ENCODE measurements around the gene RNASET2.
A peak's percentile ranks its signal among the peaks of the same experiment; 100 is the strongest.

Gene RNASET2

DNA sequence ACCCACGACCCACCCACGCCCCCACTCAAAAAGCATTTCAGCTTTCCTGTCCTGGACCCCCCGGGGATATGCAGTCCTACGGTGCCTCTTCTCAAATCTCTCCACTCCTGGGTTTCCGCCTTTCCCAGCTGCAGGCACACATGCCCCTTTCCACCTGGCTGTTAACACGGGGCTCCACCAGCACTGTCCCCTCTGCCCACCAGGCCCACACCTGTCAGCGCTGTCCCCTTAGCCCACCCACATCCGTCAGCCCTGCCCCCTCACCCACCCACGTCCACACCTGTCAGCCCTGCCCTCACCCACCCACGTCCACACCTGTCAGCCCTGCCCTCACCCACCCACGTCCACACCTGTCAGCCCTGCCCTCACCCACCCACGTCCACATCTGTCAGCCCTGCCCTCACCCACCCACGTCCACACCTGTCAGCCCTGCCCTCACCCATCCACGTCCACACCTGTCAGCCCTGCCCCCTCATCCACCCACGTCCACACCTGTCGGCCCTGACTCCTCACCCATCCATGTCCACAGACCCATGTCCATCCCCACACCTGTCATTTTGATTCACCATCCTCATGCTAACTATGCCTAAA is 11.6 kb downstream of the RNASET2 start:
- no peak for DNase-seq

DNA sequence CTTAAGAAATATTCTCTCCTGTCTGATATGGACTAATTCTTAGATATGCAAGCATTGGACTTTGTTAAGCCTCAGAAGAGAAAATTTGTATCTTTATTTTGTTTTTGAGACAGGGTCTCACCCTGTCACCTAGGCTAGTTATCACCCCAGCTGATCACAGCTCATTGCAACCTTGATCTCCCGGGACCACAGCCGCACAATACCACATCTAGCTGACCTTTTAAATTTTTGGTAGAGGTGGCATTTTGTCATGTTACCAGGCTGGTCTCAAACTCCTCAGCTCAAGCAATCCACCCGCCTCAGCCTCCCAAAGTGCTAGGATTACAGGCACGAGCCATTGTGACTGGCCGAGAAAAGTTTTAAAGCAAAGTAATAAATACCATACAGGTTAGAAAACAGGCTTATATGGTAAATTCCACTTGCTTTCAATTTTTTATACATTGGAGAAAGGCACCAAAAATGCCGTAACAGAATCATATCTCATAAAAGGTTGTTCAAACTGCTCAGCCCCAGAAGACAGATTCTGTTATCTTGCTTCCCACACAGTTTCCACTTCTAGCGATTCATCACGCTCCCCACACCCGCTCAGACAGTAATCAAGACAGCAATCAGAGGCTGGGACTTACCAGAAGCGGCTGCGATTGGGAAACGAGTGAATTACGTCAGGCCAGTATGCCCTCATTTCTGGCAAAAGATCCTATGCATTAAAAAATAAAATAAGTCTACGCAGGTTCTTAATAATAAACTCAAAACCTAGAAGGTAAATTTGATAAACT is 13.8 kb downstream of the RNASET2 start:
- peak; percentile 62 to 77 for DNase-seq

DNA sequence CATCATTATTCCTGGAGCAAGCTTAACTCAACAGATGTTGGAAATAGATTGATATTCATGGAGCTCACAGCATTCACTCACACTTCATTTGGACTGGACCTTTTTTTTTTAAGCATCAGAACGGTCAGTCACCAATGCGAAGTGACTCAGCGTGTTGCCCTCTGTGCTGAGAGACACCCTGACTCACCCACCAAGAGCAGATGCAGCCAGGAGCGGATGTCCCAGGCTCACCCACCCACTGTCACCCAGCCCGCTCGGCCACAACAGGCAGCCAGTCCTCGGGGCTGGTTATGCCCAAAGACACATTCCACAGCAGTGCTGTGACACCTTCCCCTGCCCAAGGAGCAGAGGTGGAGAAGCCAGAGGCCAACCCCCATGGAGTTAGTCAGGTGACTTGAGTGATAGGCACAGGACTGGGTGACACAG is 15.7 kb downstream of the RNASET2 start:
- peak in 1 of 2 donors; percentile 17 for DNase-seq

DNA sequence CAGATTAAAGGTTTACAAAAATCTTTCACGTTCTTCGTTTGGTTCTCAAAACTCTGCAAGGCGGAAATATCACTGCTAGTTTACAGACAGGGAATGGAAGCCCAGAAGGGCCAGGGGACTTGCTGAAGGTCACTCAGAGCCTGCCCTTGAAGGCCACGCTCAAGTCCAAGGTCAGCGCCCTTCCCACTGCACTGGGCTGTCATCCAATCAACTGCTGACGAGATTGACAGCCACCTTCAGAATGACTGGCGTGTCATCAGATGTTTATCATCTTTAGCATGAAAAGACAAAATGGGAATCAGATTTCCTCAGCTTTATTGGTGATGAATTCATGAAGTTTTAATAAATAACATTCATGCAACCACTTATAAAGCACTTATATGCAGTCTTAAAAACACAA is 16.5 kb downstream of the RNASET2 start:
- DNase-seq: peak in 1 of 2 donors; percentile 9

DNA sequence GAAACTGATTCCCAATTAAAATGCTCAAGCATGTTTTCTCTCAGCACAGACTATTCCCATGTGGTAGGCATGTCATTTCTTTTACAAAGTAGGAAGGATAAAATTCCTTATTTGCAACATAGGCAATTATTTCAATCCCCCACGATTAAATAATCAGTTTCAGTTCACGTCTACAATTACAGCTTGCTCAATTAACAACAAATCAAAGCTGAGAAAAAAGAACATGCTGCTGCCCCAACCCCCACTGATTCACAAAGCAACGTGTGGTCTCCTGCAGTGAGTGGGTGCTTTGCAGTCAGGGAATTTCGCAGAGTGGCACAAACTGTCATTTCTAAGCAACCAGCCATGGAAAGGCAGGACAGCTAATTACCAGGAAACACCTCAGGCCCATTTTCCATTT is 17.0 kb downstream of the RNASET2 start:
- DNase-seq: peak in 1 of 2 donors; percentile 14

DNA sequence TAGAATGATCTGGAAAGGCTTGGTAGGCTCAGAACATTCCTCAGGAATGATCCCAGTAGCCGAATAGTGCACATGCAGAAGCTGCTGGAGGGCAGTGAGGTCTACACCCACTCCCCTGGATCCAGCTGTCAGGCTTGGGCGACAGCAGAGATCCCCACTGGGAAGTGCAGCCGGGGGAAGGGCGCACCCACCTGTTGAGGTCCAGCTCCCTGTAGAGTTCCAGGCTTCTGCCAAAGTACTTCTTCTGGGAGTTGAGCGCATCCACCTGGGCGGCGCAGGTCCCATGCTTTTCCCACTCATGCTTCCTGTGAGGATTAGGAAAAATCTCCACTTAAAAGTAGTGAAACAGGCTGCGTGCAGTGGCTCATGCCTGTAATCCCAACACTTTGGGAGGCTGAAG is 17.6 kb downstream of the RNASET2 start:
- no peak for DNase-seq

DNA sequence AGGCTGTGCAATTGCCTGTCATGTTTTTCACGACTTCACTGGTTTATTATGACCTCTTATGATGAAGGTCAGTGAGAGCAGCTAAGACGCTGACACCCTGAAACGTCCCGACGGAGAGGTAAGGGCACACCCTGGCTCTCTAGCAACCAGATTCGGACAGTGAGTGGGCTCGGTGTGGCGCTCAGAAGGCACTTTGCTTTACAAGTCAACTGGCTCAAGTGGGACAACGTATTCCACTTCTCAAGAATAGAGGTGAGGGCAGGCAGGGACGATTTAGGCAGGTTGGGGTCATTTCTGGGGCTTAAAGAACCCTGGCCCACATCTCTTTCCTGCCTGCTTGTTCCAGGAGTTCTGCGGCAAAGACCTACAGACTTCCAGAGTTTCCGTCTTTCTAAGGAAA is 18.2 kb downstream of the RNASET2 start:
- no peak for DNase-seq

DNA sequence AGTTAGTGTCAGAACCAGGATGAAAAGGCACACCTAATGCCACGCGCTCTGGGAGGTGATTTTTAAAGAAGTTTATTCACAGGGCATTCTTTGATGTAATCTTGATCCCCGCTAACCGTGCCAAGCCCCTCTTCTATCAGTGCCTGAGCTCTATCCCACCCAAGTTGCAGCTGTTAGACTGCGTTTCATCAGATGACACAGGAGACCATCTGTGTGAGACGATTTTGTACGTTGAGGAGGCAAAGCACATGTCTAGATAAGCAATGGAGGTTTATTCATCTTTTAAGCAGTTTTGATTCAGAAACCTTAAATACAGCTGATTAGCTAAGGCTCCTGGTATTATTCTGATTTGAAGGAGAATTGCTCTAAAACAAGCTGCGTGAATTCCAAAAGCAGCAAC is 18.6 kb downstream of the RNASET2 start:
- no peak for DNase-seq

DNA sequence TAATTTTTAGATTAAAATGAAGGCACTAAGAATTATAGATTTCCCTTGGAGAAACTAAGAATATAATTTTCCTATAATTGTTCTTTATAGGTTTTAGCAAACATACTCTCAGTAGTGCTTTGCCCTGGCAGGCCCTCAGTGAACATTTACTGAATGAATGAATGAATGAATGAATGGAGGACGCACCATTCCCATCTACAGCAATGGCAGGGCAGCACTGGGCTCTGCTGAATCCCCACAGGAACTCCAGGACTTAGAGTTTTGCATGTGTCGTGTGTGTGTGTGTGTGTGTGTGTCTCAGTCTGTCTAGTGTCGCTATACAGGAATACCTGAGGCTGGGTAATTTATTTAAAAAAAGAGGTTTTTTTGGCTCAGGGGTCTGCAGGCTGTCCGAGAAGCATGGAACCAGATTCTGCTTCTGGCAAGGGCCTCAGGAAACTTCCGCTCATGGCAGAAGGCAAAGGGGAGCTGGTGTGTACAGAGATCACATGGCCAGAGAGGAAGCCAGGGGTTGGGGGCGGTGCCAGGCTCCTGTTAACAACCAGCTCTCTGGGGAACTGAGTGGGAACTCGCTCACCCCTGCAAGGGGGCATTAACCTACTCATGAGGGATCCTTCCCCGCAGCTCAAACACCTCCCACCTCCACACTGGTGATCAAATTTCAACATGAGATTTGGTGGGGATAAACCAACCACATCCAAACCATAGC is 20.1 kb downstream of the RNASET2 start:
- no peak for DNase-seq

DNA sequence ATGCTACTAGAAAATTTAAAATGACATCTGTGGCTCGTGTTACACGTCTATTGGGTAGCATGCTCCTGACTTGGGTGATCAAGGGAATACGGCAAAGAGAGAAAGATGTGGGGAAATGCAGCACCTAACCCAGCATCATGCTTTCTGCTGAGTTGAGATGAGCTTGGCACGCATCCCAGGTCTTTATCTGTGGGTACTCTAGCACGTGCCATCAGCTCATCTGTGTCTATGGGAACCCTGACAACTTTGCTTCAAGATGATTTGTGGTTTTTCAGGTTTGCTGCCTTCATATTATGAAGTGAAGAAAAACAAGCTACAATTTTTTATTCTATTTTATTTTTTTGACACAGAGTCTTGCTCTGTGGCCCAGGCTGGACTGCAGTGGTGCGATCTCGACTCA is 21.0 kb downstream of the RNASET2 start:
- DNase-seq: no peak

DNA sequence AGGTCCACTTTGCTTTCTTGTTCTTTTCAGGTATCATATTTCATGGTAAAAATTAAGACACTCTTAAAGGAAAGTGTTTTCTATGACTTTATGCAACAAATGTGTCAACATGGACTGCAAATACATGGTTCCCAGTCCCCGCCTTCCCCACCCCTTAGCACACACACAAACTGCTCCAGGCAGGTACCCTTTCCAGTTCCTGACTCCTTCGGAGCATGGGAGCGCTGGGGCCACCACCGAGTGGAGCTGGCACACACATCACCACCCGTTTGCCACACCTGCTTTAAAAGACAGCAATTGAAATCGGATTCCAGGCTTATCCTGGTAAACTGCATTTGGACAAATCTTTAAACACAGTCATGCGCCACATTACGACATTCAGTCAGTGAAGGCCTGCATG is 22.2 kb downstream of the RNASET2 start:
- no peak for DNase-seq

DNA sequence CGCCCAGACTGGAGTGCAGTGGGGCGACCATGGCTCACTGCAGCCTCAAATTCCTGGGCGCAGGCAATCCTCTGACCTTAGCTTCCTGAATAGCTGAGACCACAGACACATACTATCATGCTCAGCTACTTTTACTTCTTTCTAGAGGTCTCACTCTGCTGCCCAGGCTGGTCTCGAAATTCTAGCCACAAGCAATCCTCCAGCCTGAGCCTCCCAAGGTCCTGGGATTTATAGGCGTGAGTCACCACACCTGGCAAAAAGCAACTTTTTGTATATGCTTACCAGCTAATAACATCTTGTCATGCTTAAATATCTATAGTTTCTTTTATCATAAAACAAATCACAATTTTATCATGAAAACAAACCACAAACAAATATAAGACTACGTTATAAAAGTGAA is 23.0 kb downstream of the RNASET2 start:
- DNase-seq: no peak

DNA sequence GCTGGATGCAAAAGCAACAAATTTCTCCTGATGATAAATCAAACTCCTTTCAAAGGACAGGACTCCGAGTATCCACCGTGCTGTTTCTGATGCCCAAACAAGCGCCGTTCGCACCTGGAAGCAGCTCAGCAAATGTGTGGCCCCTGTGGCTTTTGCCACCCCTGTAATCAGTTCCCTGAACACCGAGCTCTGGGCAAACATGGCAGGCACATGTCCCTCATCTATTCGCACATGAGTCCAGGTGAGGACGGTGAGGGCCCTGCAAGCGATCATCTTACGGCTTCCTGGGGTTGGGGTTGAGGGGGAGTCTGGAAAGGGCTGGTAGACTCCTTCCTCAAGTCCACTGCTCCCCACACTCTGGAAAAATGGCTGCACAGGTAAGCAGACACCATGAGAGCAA is 23.7 kb downstream of the RNASET2 start:
- no peak for DNase-seq

DNA sequence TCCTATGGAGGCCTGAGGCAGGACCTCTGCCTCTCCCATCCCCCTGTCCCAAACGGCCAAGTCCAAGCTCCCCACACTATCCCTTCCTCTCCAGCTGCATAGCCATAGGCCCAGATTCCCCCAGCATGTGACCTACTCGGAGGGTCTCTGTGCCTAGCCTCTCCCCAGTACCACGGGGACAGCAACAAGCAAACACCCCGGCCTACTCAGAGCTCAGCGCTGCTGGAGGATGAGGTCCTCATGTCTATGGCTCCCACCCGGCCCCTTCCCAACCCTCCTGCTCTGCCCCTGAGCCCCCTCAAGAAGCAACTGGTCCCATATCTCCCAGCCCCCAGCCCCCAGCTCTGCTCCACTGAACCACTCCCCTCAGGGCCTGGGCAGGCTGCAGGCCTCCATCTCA is 24.2 kb downstream of the RNASET2 start:
- no peak for DNase-seq

DNA sequence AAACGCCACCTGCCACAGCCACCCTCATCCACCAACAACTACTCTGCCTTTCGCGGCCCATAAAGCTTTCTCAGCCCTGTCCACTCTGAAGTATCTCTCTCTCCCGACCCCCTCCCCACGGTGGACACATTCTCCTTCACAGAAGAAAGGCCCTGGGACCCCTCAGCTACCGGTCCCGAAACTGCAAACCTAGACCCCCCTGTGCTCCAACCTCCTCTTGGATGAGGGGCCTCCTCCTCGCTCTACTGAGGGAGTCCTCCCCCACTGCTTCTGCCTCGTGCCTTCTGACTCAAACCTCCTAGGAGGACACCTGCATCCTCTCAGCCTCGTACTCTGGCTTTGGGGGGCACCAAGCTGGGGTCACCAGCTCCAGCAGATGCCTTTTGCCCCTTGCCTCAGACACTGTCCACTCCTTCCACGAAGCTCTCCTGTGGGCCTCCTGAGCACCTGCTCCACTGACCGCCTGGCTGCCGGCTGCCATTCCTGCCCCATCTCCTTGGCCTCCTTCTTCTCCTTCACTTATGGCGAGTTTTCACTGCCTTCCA is 24.9 kb downstream of the RNASET2 start:
- no peak for DNase-seq

DNA sequence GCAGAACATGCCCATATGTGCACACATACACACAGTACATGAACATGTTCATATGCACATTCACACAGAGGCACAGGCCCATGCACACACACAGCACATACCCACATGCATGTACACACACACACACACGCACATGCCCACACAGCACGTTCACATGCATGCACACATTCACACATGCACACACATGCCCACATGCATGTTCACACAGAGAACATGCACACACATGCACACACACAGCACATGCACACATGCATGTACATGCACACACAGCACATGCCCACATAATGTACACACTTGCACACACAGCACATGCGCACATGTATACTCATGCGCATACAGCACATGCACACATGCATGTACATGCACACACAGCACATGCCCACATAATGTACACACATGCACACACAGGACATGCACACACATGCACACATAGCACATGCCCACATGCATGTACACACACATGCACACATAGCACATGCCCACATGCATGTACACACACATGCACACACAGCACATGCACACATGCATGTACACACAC is 25.9 kb downstream of the RNASET2 start:
- no peak for DNase-seq

DNA sequence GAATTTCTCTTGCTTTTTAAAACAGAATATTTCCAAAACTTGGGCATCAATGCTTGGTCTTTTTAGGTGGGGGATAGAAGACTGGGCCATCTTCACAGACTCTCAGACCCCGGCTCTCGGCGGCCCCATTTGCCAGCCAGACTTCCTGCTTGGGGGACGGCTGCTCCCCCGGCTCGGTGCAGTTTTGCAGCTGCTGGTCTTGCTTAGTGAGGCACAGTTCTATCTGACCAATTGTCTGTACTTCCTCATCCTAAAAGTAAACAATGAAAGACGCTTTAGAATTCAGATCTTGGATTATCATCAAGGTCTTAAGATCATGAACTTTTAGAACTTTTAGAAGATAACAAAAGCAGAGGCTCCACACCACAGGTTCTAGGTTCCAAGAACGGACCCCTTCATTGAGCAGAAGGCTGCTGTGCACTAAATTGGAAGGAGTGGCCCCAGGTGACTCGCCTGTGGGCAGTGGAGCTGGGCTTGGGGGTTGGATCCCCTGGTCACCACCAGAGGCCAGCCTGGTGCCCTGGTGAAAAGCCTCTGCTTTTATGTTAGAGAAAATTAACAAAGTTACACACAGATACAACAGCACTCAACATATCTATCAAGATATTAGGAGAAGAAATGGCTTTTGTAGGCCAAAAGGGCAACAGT is 26.7 kb downstream of the RNASET2 start:
- no peak for DNase-seq

DNA sequence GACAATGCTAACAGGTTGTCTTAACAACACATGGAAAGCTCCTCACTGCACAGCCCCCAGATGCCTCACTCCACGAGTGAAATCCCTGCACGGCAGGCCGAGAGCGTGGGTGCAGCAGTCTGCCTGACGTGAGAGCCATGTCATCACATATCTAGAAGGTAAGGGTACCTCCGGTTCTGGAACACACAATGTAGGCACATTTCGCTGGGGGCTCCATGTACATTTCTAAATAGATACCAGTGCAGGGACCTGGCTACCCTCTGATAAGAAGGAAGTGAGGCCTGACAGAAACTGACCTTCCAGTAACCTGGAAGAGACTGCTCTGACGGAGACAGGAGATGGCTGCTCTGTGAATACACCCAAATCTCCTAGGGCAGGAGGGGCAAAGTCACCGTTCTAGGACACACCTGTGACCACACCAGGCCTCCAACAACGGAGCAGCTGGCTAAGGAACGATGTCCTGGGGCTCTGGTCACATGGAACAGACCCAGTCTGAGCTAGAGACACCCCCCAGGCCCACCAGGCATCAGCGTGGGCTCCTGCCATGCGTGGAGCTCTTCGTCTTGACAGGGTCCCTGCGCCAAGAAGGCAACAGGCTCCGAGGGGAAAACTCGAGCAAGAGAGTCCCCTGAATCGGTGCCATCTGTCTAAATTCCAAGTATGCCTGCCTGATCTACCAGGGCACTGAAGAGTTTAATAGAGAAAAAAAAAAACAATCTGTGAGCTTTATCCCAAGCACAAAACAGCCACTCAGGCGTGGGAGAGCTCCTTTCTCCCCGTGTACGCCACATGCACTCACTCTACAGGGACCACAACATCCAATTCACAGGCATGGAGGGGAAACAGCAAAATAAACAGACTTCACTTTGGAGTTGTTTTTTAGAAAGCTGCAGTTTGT is 27.5 kb downstream of the RNASET2 start:
- no peak for DNase-seq

DNA sequence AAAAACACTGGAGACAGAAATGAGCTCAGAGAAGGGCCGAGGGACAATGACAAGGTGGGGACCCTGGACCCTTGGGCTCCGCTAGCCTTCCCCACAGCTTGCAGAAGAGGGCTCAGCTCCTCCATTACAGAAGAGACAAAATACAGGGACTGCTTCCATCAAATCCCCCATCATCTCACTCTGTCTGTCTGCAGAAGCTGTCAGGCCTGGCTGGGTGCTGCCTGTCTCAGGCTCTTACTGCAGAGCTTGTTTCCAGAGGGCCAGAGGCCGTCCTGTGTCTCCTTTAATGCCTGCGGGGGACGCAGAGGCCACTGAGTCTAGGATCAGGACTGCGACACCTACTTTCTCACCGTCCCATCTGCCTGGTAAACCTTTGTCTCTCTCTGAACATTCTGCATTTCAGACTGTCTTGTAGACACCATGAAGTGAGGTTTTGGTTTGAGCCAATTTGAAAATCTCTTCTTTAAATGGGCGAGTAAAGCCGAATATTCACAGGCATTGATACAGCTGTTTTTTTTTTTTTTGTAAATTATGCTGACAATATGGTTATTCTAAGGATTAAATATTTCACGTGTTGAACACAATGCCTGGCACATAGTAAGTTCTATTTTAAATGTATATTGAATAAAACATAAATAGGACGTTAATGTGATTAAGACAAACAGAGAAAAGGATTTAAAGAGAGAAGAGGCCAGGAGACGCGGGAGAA is 28.3 kb downstream of the RNASET2 start:
- no peak for DNase-seq

DNA sequence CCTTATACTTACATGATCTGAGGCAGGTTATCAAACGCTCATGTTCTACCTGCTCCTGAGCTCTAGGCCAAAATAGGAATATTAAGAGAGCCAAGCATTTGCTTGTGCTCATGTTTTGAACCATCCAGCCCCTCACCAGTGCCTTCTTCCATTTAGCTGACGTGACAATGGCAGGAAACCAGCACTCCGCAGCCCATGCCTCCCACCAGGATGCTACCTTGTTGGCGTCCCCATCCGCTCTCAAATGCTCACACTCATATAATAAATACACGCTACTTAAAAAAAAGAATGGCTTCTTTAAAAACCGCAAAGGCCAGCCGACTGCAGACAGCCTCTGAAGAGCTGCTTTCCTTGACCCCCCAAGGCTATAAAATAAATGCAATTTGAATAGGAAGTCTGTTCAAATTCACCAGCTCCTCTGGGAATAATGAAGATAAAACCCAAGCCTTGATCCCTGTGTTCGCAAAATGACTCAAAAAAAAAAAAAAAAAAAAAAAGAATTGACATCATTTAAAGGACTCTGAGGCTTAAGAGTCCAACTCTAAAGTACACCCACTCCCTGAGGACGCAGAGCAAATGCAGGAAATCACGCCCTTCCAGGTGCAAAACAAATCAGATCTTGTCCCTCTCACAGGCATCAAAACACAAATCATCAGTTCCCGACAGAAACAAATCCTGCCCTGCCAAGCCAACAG is 29.0 kb downstream of the RNASET2 start:
- no peak for DNase-seq

DNA sequence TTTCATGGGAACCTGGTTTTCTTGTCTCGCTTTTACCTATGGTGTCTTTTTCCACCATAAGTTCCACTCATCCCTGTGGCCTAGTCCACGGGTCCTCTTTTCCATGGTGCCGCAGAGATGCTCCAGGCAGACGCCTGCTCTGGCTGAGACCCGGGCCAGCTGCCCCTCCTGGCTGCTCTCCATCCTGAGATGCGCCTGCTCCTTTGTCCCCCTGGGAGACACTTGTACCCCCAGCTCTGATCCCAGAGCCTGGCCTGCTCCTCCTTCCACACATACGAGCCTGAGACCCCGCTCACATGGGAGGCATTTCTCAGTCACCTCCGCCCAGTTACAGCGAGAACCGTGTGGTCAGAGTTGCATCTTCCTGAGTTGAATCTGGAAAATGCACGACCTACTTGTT is 29.6 kb downstream of the RNASET2 start:
- no peak for DNase-seq

Measured in stimulated activated CD4-positive, alpha-beta T cell treated with anti-CD3 and anti-CD28 coated beads, Interleukin-2, amount 100 ng/mL, for 24 hours (primary cell).